Breast epithelium (tissue), 4 donors: ENCODE results near the gene CXorf65. TPM values are rescaled to one million over a fixed set of nuclear protein-coding genes. Genes with fewer than 3 reads are reported as not detected.
A peak's percentile ranks its signal among the peaks of the same experiment; 100 is the strongest.

Source experiments
- DNase-seq, 2 donors: peaks; one replicate each; pipeline ENCODE4 v3.0.0-alpha.2; 2019; ENCODE audit warnings: low spot score in 2 of 2
- H3K27ac ChIP-seq, 2 donors: fragments of 200-600 bp; sonication (generic) in 1 of 2; one replicate each; pipeline ENCODE4 v1.5.1; 2016 to 2019; ENCODE audit warnings: mild to moderate bottlenecking in 1 of 2
- H3K27me3 ChIP-seq, 2 donors: fragments of 200-600 bp; sonication (generic) in 1 of 2; one replicate each; pipeline versions ENCODE4 v1.5.1 to v1.6.0; 2017 to 2019; ENCODE audit warnings: control low read depth in 1 of 2, mild to moderate bottlenecking in 1 of 2
- H3K36me3 ChIP-seq: fragments of 200-600 bp; one replicate; pipeline ENCODE4 v1.5.1; 2019
- H3K4me1 ChIP-seq, 2 donors: fragments of 200-600 bp; sonication (generic); one replicate each; pipeline ENCODE4 v1.5.1; 2016 to 2019; ENCODE audit warnings: control low read depth in 1 of 2
- H3K4me3 ChIP-seq, 3 donors: fragments of 200-600 bp; sonication (generic); 1 replicate in 2 of 3; 2 replicates in 1 of 3; pipeline ENCODE4 v1.5.1; 2016 to 2019; ENCODE audit warnings: mild to moderate bottlenecking in 3 of 3, moderate library complexity in 2 of 3
- H3K9me3 ChIP-seq, 2 donors: fragments of 200-600 bp; sonication (generic) in 1 of 2; one replicate each; pipeline ENCODE4 v1.5.1; 2016 to 2019; ENCODE audit warnings: control low read depth in 1 of 2
- POLR2A ChIP-seq: fragments of 450-650 bp; IDR thresholded peaks from one replicate; pipeline ENCODE4 v1.6.1; 2016; ENCODE audit warnings: antibody characterized with exemption, mild to moderate bottlenecking, moderate library complexity
- POLR2AphosphoS5 ChIP-seq, 3 donors: sonication (generic); formaldehyde crosslinking; IDR thresholded peaks; one replicate each; pipeline ENCODE4 v1.6.1; 2017; ENCODE audit warnings: antibody characterized with exemption in 3 of 3
- intact Hi-C: fragments of 100-400 bp; cut with DNase I; formaldehyde crosslinking; loops from one replicate; pipeline ENCODE4 v1.15.1; 2023; ENCODE audit warnings: low total_unique reads
- total RNA-seq, 3 donors: library from RNA; depleted of rRNA; stranded (reverse); fragments of >200 nt; gene quantifications; one replicate each; pipeline ENCODE4 v1.1.0, GENCODE V29; 2016
- TF ChIP-seq, protein P1 (sequence below), 3 donors: fragments of 450-650 bp; IDR thresholded peaks; one replicate each; pipeline ENCODE4 v1.5.1; 2016 to 2017; ENCODE audit warnings: antibody characterized with exemption in 3 of 3, mild to moderate bottlenecking in 3 of 3, moderate library complexity in 3 of 3

CXorf65 gene
- total RNA-seq, 3 donors from 2014 or later: not detected

DNA sequence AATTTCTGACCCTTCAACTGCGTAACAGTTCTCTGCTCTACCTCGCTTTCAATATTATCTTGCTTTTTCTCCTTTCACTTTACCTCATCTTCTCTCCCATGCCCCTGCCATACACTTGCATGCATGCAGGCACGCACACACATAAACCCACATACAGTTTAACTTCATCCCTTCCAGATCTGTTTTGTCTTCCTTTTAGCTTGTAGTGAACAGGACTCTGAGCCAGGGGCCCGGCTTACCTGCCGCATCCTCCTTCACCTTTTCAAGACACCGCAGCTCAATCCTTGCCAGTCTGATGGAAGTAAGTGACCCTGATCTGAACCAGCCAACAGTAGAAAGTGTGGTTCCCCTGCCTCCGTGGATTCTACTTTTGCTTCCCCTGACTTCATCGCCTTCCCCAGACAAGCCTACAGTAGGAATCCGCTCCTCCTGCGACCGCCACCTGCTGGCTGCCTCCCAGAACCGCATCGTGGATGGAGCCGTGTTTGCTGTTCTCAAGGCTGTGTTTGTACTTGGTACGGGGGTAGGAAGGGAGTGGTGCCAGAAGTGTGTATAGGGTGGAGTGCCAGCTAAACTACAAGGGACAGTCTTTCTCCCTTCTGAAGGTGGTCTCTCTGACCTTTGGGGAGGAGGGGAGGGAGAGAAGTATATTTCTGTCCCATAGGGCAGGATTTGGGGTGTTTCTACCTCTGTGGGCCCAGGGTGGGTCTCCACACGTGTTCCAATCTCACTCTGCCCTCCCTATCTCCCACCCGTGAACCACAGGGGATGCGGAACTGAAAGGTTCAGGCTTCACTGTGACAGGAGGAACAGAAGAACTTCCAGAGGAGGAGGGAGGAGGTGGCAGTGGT, 22.6 kb upstream of the CXorf65 start:
- peak overlapping the region; percentile 5 to 35 for H3K27ac ChIP-seq
- peak; percentile 52 to 62 for DNase-seq
- H3K4me3 ChIP-seq: no peak overlapping the region
- no peak for TF ChIP-seq POLR2AphosphoS5 (IDR thresholded peaks at IDR 0.05)
- no peak for TF ChIP-seq POLR2A
- TF ChIP-seq, protein P1, sequence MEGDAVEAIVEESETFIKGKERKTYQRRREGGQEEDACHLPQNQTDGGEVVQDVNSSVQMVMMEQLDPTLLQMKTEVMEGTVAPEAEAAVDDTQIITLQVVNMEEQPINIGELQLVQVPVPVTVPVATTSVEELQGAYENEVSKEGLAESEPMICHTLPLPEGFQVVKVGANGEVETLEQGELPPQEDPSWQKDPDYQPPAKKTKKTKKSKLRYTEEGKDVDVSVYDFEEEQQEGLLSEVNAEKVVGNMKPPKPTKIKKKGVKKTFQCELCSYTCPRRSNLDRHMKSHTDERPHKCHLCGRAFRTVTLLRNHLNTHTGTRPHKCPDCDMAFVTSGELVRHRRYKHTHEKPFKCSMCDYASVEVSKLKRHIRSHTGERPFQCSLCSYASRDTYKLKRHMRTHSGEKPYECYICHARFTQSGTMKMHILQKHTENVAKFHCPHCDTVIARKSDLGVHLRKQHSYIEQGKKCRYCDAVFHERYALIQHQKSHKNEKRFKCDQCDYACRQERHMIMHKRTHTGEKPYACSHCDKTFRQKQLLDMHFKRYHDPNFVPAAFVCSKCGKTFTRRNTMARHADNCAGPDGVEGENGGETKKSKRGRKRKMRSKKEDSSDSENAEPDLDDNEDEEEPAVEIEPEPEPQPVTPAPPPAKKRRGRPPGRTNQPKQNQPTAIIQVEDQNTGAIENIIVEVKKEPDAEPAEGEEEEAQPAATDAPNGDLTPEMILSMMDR (IDR thresholded peaks at IDR 0.05): peak; percentile 41 to 59 (median 47)
- intact Hi-C loops: no loop called here
- H3K27me3 ChIP-seq: peaks cover 0 to 27% of the 10 kb centered on the region in 2 donors
- no peaks in the 10 kb centered on the region for H3K36me3 ChIP-seq
- H3K4me1 ChIP-seq: no peaks in the 10 kb centered on the region
- H3K9me3 ChIP-seq: no peaks in the 10 kb centered on the region

DNA sequence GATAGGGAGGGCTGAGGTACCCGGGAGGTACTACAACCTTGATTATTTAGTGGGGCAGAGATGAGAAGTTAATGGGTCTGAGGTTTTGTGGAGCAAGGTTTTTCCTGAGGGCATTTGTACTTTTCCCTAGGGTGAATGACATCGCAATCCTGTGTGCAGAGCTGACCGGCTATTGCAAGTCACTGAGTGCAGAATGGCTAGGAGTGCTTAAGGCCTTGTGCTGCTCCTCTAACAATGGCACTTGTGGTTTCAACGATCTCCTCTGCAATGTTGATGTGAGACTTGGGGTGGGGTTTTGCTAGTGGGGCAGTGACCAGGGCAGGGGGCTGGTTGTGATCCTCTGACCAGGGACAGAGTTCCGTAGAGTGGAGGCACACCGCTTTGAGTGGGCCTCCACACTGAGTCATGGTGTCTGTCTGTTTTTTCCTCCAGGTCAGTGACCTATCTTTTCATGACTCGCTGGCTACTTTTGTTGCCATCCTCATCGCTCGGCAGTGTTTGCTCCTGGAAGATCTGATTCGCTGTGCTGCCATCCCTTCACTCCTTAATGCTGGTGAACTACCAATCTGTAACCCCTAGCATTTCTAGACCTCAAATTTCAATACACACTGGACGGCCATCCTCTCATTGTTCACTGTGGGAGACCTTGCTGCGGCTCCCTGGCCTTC, 21.8 kb upstream of the CXorf65 start:
- no peaks in the 10 kb centered on the region for H3K36me3 ChIP-seq
- peaks cover 0 to 32% of the 10 kb centered on the region in 2 donors for H3K27me3 ChIP-seq
- TF ChIP-seq, protein P1 (IDR thresholded peaks at IDR 0.05): no peak
- TF ChIP-seq POLR2AphosphoS5 (IDR thresholded peaks at IDR 0.05): no peak
- no peak for TF ChIP-seq POLR2A
- DNase-seq: no peak
- intact Hi-C loops: no loop called here
- H3K4me3 ChIP-seq: no peak overlapping the region
- no peaks in the 10 kb centered on the region for H3K4me1 ChIP-seq
- H3K27ac ChIP-seq: no peak overlapping the region
- H3K9me3 ChIP-seq: no peaks in the 10 kb centered on the region

DNA sequence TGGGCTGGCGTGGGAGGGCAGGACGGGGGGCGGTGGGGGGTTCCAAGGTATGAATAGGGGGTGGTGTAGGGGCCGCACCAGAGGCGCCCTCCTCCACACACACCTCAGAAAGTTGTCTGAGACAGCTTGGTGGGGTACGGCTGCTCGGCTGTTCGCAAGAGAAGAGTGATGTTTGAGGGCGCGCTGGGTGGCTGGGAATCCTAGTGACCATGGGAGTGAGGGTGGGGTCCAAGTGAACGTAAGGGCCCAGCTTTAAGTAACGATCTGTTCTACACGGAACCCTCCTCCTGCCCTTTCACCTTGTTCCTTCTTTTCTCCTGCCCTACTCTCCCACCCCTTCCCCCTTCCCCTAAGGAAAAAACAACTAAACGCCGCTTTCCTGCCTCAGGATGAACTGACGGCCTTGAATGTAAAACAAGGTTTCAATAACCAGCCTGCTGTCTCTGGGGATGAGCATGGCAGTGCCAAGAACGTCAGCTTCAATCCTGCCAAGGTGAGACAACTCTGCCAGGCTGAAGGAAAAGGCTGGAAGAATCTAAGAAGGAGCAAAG, 12.5 kb upstream of the CXorf65 start:
- Histone ChIP-seq H3K4me3 (peak overlapping the region; percentile 57 to 68 (median 61)), H3K27me3 (peaks cover 0 to 10% of the 10 kb centered on the region in 2 donors), H3K36me3 (no peaks in the 10 kb centered on the region), H3K27ac (peak overlapping the region; percentile 83 to 86), H3K9me3 (no peaks in the 10 kb centered on the region), H3K4me1 (no peaks in the 10 kb centered on the region)
- TF ChIP-seq POLR2AphosphoS5 (IDR thresholded peaks at IDR 0.05): no peak
- TF ChIP-seq, protein P1 (IDR thresholded peaks at IDR 0.05): no peak
- no peak for TF ChIP-seq POLR2A
- intact Hi-C loops: loop anchor here (2.0 kb wide), 1 partner anchor 42 kb away; no protein-coding TSS in a partner anchor
- DNase-seq: no peak

DNA sequence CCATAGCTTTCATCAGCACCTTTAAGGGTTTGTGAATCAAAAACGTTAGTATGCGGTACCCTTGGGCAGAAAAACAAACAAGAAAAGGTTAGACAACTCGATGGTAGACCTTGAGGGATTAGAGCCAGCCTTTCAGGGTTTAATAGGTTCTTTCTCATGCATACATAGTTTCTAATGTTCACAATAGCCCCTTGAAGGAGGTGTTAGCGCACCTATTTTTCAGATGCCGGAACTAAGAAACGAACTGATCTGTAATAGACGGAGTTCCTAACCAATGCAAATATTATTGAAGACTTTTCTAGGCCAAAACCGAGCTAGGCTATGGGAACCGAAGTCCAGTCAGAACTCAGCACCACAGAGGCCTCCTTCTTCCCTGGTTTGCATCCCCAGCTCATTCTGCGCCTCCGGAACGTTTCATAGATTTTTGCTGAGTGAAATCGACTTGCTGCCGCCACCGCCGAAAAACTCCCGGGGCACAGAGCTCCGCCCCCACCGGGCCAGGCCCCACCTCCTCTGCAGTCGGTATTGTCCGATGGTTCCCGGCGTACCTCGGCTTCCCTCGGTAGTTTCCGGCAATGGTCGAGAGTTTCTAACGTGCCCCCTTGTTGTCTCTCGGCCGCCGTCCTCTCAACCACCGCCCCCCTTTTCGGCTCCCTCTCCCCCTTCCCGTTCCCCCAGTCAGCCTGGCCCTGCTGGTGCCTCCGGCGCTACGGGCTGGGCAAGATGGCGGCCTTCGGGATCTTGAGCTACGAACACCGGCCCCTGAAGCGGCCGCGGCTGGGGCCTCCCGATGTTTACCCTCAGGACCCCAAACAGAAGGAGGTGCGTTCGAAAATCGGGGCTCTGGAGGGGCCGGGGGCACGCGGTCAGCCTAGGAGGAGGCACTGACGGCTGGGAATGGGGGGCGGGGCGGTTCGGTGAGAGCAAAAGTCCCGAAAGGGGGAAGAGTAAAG, 11.8 kb upstream of the CXorf65 start, which contains the start of gene MED12:
MED12 (plus strand) TSS at position 565 of the 953 bp plus-strand sequence; CDS start at position 724, 159 bp downstream.
- Histone ChIP-seq H3K36me3 (no peaks in the 10 kb centered on the region), H3K27ac (peak within 1 kb of the TSS; percentile 83 to 86), H3K9me3 (no peaks in the 10 kb centered on the region), H3K27me3 (peaks cover 0 to 13% of the 10 kb centered on the region in 2 donors), H3K4me3 (peak within 1 kb of the TSS; percentile 57 to 68 (median 61)), H3K4me1 (no peaks in the 10 kb centered on the region)
- peak; percentile 70 to 74 for DNase-seq
- intact Hi-C loops: loop anchor here (2.0 kb wide), 1 partner anchor 42 kb away; no protein-coding TSS in a partner anchor
- TF ChIP-seq POLR2A: no peak
- peak in 1 of 3 donors; percentile 59 for TF ChIP-seq POLR2AphosphoS5 (IDR thresholded peaks at IDR 0.05)

DNA sequence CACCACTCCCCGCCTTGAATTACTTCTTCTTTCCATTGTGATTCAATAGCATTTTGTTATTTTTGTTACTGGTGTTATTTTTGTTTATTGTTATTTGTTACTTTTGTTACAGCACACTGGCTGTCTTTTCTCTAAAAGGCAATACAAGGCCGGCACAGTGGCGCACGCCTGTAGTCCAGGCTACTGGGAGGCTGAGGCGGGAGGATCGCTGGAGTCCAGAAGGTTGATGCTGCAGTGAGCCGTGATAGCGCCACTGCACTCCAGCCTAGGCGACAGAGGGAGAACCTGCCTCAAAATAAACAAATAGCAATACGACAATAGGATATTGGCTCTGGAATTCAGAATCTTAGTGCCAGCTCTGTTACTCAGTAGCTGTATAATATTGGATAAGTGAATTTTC, 10.8 kb upstream of the CXorf65 start:
- intact Hi-C loops: no loop called here
- H3K27ac ChIP-seq: peak overlapping the region in 1 of 2 donors; percentile 86

More for the DNA sequence above, 10.8 kb upstream of the CXorf65 start:
- DNase-seq: no peak
- Histone ChIP-seq H3K4me3 (peak overlapping the region in 2 of 3 donors; percentile 61 to 68), H3K4me1 (no peaks in the 10 kb centered on the region), H3K36me3 (no peaks in the 10 kb centered on the region), H3K9me3 (no peaks in the 10 kb centered on the region), H3K27me3 (peaks cover 0 to 13% of the 10 kb centered on the region in 2 donors)
- TF ChIP-seq POLR2A (no peak), POLR2AphosphoS5 (IDR thresholded peaks at IDR 0.05) (no peak)
- TF ChIP-seq, protein P1 (IDR thresholded peaks at IDR 0.05): no peak
